B cell (primary cell): ENCODE results near the gene ZNF423. TPM values are rescaled to one million over a fixed set of nuclear protein-coding genes. Genes with fewer than 3 reads are reported as not detected.

Experiments used
- ATAC-seq: fragments of 200-7000 bp; cut with Tn5 transposase; one replicate; pipeline ENCODE4 v1.10.0; 2021; ENCODE audit warnings: low read depth, mild to moderate bottlenecking, moderate number of reproducible peaks, moderate library complexity
- CTCF ChIA-PET: fragments of 350-600 bp; sonication (Branson Sonifier 250); formaldehyde crosslinking; loops from one replicate; lab custom pipeline; 2021; ENCODE audit warnings: antibody characterized with exemption, inconsistent platforms; lab: Charles Lee
- POLR2A ChIA-PET: fragments of 350-600 bp; sonication (Branson Sonifier 250); formaldehyde crosslinking; loops from one replicate; lab custom pipeline; 2021; ENCODE audit warnings: antibody characterized with exemption; lab: Charles Lee
- DNase-seq: peaks from one replicate; pipeline ENCODE4 v3.0.0; 2013
- H2AFZ ChIP-seq: 2 replicates; pipeline ENCODE4 v1.6.1; 2012; ENCODE audit warnings: mild to moderate bottlenecking, low read depth, low read length; ENCODE audit not compliant: insufficient read depth, poor library complexity, severe bottlenecking
- H3K27ac ChIP-seq, 2 donors: 1 replicate in 1 of 2; 2 replicates in 1 of 2; pipeline ENCODE4 v1.5.1; 2012 to 2013; ENCODE audit warnings: low read length in 2 of 2, mild to moderate bottlenecking in 2 of 2, moderate library complexity in 1 of 2
- H3K27me3 ChIP-seq, 4 experiments: fragments of 200-600 bp in 1 of 4; sonication (generic) in 1 of 4; replicated peaks in 1 of 4; 1 replicate in 2 of 4; 2 replicates in 2 of 4; pipeline versions ENCODE4 v1.6.1 to v1.7.0; 2013 to 2016; ENCODE audit warnings: low read length in 3 of 4, mild to moderate bottlenecking in 2 of 4, mixed read lengths in 1 of 4, moderate library complexity in 1 of 4; ENCODE audit not compliant: insufficient read depth in 4 of 4, control insufficient read depth in 3 of 4; ENCODE audit errors: control extremely low read depth in 1 of 4
- H3K36me3 ChIP-seq, 2 experiments: replicated peaks in 1 of 2; 1 replicate in 1 of 2; 2 replicates in 1 of 2; pipeline versions ENCODE4 v1.6.1 to v1.7.1; 2013; ENCODE audit warnings: low read length in 1 of 2; ENCODE audit not compliant: insufficient read depth in 2 of 2, control insufficient read depth in 1 of 2; ENCODE audit errors: control extremely low read depth in 1 of 2, extremely low read depth in 1 of 2
- H3K4me1 ChIP-seq, 2 donors: fragments of 200-600 bp in 1 of 2; sonication (generic) in 1 of 2; 1 replicate in 1 of 2; 2 replicates in 1 of 2; pipeline versions ENCODE4 v1.5.1 to v1.6.1; 2013 to 2017; ENCODE audit warnings: low read length in 2 of 2; ENCODE audit not compliant: control insufficient read depth in 2 of 2, insufficient read depth in 2 of 2
- H3K4me2 ChIP-seq: replicated peaks from 2 replicates; pipeline ENCODE3; 2012; ENCODE audit warnings: mild to moderate bottlenecking, low read depth, low read length; ENCODE audit not compliant: poor library complexity, severe bottlenecking
- H3K4me3 ChIP-seq, 5 experiments: fragments of 200-600 bp in 1 of 5; sonication (generic) in 1 of 5; 1 replicate in 3 of 5; 2 replicates in 2 of 5; pipeline versions ENCODE4 v1.5.1 to v1.7.0; 2011 to 2016; ENCODE audit warnings: low read length in 4 of 5, mild to moderate bottlenecking in 4 of 5, low read depth in 2 of 5, control low read depth in 1 of 5, moderate library complexity in 1 of 5; ENCODE audit not compliant: insufficient read depth in 1 of 5; ENCODE audit errors: control extremely low read depth in 1 of 5, extremely low read depth in 1 of 5
- H3K79me2 ChIP-seq: fragments of 200-600 bp; sonication (generic); one replicate; pipeline ENCODE4 v1.6.0; 2016; ENCODE audit warnings: low read length; ENCODE audit not compliant: control insufficient read depth, insufficient read depth
- H3K9ac ChIP-seq: fragments of 200-600 bp; sonication (generic); 2 replicates; pipeline ENCODE4 v1.6.1; 2017; ENCODE audit warnings: mild to moderate bottlenecking, low read length, moderate library complexity
- H3K9me3 ChIP-seq, 3 donors: one replicate each; pipeline versions ENCODE4 v1.6.1 to v1.7.1; 2013; ENCODE audit warnings: low read length in 2 of 3; ENCODE audit not compliant: control insufficient read depth in 2 of 3, insufficient read depth in 1 of 3; ENCODE audit errors: control extremely low read depth in 1 of 3
- H4K20me1 ChIP-seq: 2 replicates; pipeline ENCODE4 v1.6.0; 2012; ENCODE audit warnings: mild to moderate bottlenecking, low read length; ENCODE audit not compliant: insufficient read depth, control insufficient read depth, poor library complexity, severe bottlenecking
- H3K27ac Mint-ChIP-seq: one replicate; pipeline ENCODE4 v1.8.0; 2021; ENCODE audit warnings: mixed read lengths
- H3K27me3 Mint-ChIP-seq: one replicate; pipeline ENCODE4 v1.8.0; 2021; ENCODE audit warnings: mixed read lengths
- H3K4me1 Mint-ChIP-seq: one replicate; pipeline ENCODE4 v1.8.0; 2021; ENCODE audit warnings: mixed read lengths
- H3K4me3 Mint-ChIP-seq: one replicate; pipeline ENCODE4 v1.8.0; 2021; ENCODE audit warnings: mixed read lengths
- H3K9me3 Mint-ChIP-seq: one replicate; pipeline ENCODE4 v1.8.0; 2022; ENCODE audit warnings: mixed read lengths; ENCODE audit not compliant: insufficient read depth
- EZH2 ChIP-seq: IDR thresholded peaks from 2 replicates; pipeline ENCODE4 v1.6.1; 2012; ENCODE audit warnings: borderline replicate concordance, low read depth, mild to moderate bottlenecking, moderate library complexity, low read length; ENCODE audit not compliant: insufficient read depth, poor library complexity, severe bottlenecking
- WGBS: methylation state at CpG from one replicate; pipeline ENCODE4 v1.1.5; 2013; ENCODE audit warnings: missing lambda C conversion rate; ENCODE audit not compliant: insufficient coverage; 5-methylcytosine and 5-hydroxymethylcytosine counted together
- intact Hi-C: fragments of 100-400 bp; cut with micrococcal nuclease; formaldehyde crosslinking; loops from one replicate; pipeline ENCODE4 v1.10.0; 2022
- polyA plus RNA-seq: library from polyadenylated mRNA; depleted of rRNA; stranded (reverse); fragments of >200 nt; gene quantifications from 2 replicates; pipeline ENCODE4 v1.2.3, GENCODE V29; 2012
- total RNA-seq, 2 donors: library from RNA; stranded (reverse); fragments of 120-200 nt in 1 of 2; gene quantifications; 1 replicate in 1 of 2; 2 replicates in 1 of 2; pipeline versions ENCODE4 v1.2.3 to v1.2.4, GENCODE V29; 2013 to 2022
- TF ChIP-seq, protein P1 (sequence below): fragments of 200-600 bp; IDR thresholded peaks from one replicate; pipeline ENCODE4 v1.8.0; 2022; ENCODE audit warnings: antibody characterized with exemption, mild to moderate bottlenecking

The ZNF423 gene
- total and polyA plus RNA-seq, 2 donors (not counting 1 experiment from before 2014, with no cell fraction given): not detected

DNA sequence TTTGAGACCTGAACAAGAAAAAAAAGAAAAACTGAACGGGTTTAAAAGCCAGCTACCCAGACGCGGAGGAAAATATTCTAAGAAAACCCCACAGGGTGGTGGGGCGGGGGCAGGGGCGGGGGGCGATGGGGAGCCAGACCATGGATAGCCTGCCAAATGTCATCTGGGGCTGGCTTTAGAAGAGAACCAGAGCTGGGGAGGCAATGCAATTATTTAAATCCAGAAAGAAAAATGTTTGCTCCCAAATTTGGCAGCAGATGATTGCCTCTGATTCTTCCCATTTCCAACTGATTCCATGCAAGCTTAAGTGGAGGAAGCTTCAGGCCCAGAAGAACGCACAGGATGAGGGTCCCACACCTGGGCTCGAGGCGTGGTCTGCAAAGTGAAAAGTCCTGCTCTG lies 34.8 kb downstream of the ZNF423 start:
- no peaks in the 10 kb centered on the region for H3K9me3 Mint-ChIP-seq
- H3K4me3 Mint-ChIP-seq: no peak overlapping the region
- CTCF ChIA-PET: no interaction called here
- H4K20me1 ChIP-seq: no peaks in the 10 kb centered on the region
- H3K79me2 ChIP-seq: no peaks in the 10 kb centered on the region
- H3K27me3 Mint-ChIP-seq: no peaks in the 10 kb centered on the region
- no peak overlapping the region for H3K9ac ChIP-seq
- no peak overlapping the region for H3K27ac Mint-ChIP-seq
- H2AFZ ChIP-seq: no peak overlapping the region
- H3K4me1 Mint-ChIP-seq: no peaks in the 10 kb centered on the region
- intact Hi-C loops: no loop called here
- DNase-seq: no peak
- no peak overlapping the region for H3K27ac ChIP-seq
- no peaks in the 10 kb centered on the region for H3K4me1 ChIP-seq
- no peak overlapping the region for H3K4me2 ChIP-seq
- POLR2A ChIA-PET: no interaction called here
- no peaks in the 10 kb centered on the region for H3K27me3 ChIP-seq
- H3K36me3 ChIP-seq: no peaks in the 10 kb centered on the region
- WGBS: 83% methylated on average over 1 of the region's 9 CpGs
- peaks cover 0 to 5% (median 0%) of the 10 kb centered on the region in 3 donors for H3K9me3 ChIP-seq
- no peak for TF ChIP-seq EZH2
- TF ChIP-seq, protein P1, sequence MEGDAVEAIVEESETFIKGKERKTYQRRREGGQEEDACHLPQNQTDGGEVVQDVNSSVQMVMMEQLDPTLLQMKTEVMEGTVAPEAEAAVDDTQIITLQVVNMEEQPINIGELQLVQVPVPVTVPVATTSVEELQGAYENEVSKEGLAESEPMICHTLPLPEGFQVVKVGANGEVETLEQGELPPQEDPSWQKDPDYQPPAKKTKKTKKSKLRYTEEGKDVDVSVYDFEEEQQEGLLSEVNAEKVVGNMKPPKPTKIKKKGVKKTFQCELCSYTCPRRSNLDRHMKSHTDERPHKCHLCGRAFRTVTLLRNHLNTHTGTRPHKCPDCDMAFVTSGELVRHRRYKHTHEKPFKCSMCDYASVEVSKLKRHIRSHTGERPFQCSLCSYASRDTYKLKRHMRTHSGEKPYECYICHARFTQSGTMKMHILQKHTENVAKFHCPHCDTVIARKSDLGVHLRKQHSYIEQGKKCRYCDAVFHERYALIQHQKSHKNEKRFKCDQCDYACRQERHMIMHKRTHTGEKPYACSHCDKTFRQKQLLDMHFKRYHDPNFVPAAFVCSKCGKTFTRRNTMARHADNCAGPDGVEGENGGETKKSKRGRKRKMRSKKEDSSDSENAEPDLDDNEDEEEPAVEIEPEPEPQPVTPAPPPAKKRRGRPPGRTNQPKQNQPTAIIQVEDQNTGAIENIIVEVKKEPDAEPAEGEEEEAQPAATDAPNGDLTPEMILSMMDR: no peak
- no peak overlapping the region for H3K4me3 ChIP-seq
- ATAC-seq: no peak

DNA sequence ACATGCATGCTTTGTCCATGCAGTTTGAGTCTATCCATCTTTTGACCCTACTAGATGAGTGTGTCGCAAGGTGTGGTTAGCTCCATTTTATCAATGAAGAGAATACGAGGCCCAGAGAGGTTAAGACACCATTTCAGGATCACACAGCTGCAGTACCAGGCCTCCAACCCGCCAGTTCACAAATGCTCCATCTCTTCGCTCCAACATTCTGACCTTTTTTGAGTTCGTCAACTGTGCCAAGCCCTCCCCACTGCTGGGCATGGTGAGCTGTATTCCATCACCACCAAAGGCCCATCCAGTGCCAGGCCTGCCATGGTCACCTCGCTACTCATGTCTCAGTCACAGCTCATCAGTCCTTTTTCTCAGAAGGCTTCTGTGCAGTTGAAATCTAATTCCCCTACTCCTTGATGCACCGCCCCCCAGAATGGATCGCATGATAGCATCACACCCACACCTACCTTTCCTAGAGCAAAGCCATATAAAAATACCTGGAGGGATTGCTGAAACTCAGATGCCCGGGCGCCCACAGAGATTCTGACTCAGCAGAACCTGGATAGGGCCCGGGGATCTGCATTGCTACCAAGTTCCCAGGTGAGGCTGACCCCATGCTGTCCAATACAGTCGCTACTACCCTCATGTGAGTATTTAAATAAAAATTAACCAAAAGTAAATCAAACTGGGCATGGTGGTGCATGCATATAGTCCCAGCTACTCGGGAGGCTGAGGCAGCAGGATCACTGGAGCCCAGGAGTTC lies 38.0 kb downstream of the ZNF423 start:
- H3K9me3 ChIP-seq: peaks cover 0 to 5% (median 0%) of the 10 kb centered on the region in 3 donors
- H3K4me3 Mint-ChIP-seq: no peak overlapping the region
- H3K4me1 ChIP-seq: no peaks in the 10 kb centered on the region
- H3K36me3 ChIP-seq: no peaks in the 10 kb centered on the region
- no peak overlapping the region for H3K4me3 ChIP-seq
- no peak for DNase-seq
- H3K9ac ChIP-seq: no peak overlapping the region
- WGBS: 87% methylated on average over 10 of the region's 13 CpGs
- H3K27ac Mint-ChIP-seq: no peak overlapping the region
- no peaks in the 10 kb centered on the region for H3K9me3 Mint-ChIP-seq
- H2AFZ ChIP-seq: no peak overlapping the region
- H3K27ac ChIP-seq: no peak overlapping the region
- intact Hi-C loops: no loop called here
- CTCF ChIA-PET: no interaction called here
- no peaks in the 10 kb centered on the region for H4K20me1 ChIP-seq
- H3K4me1 Mint-ChIP-seq: no peaks in the 10 kb centered on the region
- TF ChIP-seq, protein P1: no peak
- no peak overlapping the region for H3K4me2 ChIP-seq
- no peaks in the 10 kb centered on the region for H3K79me2 ChIP-seq
- POLR2A ChIA-PET: no interaction called here
- ATAC-seq: no peak
- no peaks in the 10 kb centered on the region for H3K27me3 Mint-ChIP-seq
- no peaks in the 10 kb centered on the region for H3K27me3 ChIP-seq
